GM12878 (cell line): ENCODE measurements around the gene INAFM1. TPM values are rescaled to one million over a fixed set of nuclear protein-coding genes. Genes with fewer than 3 reads are reported as not detected.

ENCODE experiments used
- BCLAF1 ChIP-seq: fragments of 450-650 bp; IDR thresholded peaks from 2 replicates; pipeline ENCODE4 v1.6.1; 2017; ENCODE audit warnings: antibody characterized with exemption, mild to moderate bottlenecking, moderate library complexity
- CBX3 ChIP-seq: fragments of 200-600 bp; sonication (generic); IDR thresholded peaks from 2 replicates; pipeline ENCODE4 v1.6.1; 2016; ENCODE audit warnings: low read depth, borderline replicate concordance
- CHD1 ChIP-seq: IDR thresholded peaks from 2 replicates; pipeline ENCODE4 v1.6.1; 2012; ENCODE audit warnings: low read depth, low read length, improper control_type of control experiment
- HDAC2 ChIP-seq: fragments of 200-600 bp; sonication (generic); IDR thresholded peaks from 2 replicates; pipeline ENCODE4 v1.6.1; 2017
- MTA2 ChIP-seq: fragments of 450-650 bp; IDR thresholded peaks from 2 replicates; pipeline ENCODE4 v1.6.1; 2016; ENCODE audit warnings: low read depth, mild to moderate bottlenecking, moderate library complexity
- NR2C1 ChIP-seq: fragments of 450-650 bp; IDR thresholded peaks from 2 replicates; pipeline ENCODE4 v1.6.1; 2017; ENCODE audit warnings: antibody characterized with exemption, mild to moderate bottlenecking, moderate library complexity
- NR2C2 ChIP-seq: IDR thresholded peaks from 2 replicates; pipeline ENCODE4 v1.6.1; 2011; ENCODE audit warnings: borderline replicate concordance, low read depth; ENCODE audit not compliant: control insufficient read depth, insufficient read length
- PAX5 ChIP-seq: IDR thresholded peaks from 2 replicates; pipeline ENCODE4 v1.6.1; 2011; ENCODE audit warnings: low read depth, low read length, borderline replicate concordance
- POU2F2 ChIP-seq: IDR thresholded peaks from 3 replicates; pipeline ENCODE4 v1.6.1; 2011; ENCODE audit warnings: low read depth, mild to moderate bottlenecking, low read length, borderline replicate concordance
- RAD51 ChIP-seq: fragments of 450-650 bp; IDR thresholded peaks from 2 replicates; pipeline ENCODE4 v1.6.1; 2016; ENCODE audit warnings: moderate library complexity, mild to moderate bottlenecking, inconsistent platforms
- RB1 ChIP-seq: fragments of 450-650 bp; formaldehyde crosslinking; IDR thresholded peaks from 2 replicates; pipeline ENCODE4 v1.6.1; 2017; ENCODE audit warnings: mild to moderate bottlenecking, borderline replicate concordance
- SKIL ChIP-seq: fragments of 450-650 bp; IDR thresholded peaks from 2 replicates; pipeline ENCODE4 v1.6.1; 2017; ENCODE audit warnings: mild to moderate bottlenecking, low read depth, inconsistent platforms; ENCODE audit not compliant: poor library complexity, severe bottlenecking
- SMAD5 ChIP-seq: IDR thresholded peaks from 2 replicates; pipeline ENCODE4 v1.6.1; 2016; ENCODE audit warnings: antibody characterized with exemption, low read depth
- SREBF2 ChIP-seq: IDR thresholded peaks from 2 replicates; pipeline ENCODE4 v1.6.1; 2012; ENCODE audit warnings: mild to moderate bottlenecking, low read length
- SRF ChIP-seq, 2 experiments: IDR thresholded peaks; 2 replicates each; pipeline ENCODE4 v1.6.1; 2011; ENCODE audit warnings: low read depth in 2 of 2, low read length in 2 of 2, mild to moderate bottlenecking in 1 of 2, moderate library complexity in 1 of 2
- ZBTB11 ChIP-seq: fragments of 450-650 bp; formaldehyde crosslinking; IDR thresholded peaks from 2 replicates; pipeline ENCODE4 v1.5.0; 2022; ENCODE audit warnings: mild to moderate bottlenecking, missing genetic modification characterization
- polyA plus RNA-seq, 11 experiments: library from polyadenylated mRNA; depleted of rRNA in 4 of 11; unstranded in 6 of 11; stranded (reverse) in 5 of 11; fragments of >200 nt; fragmentation: Nextera tagmentation in 4 of 11; fragmentation: Illumina TruSeq in 1 of 11; extraction: Ambion mirVana in 4 of 11; extraction: Trizol in 1 of 11; gene quantifications; 1 replicate in 1 of 11; 2 replicates in 10 of 11; pipeline versions ENCODE4 v1.2.1 to v1.2.3, GENCODE V29; 2011 to 2016; ENCODE audit warnings: inconsistent platforms in 2 of 11, missing spikeins in 2 of 11, low read depth in 1 of 11
- total RNA-seq, 4 experiments: library from RNA; depleted of rRNA in 3 of 4; stranded (reverse); fragments of >200 nt in 3 of 4; fragmentation: Illumina TruSeq in 1 of 4; extraction: Trizol in 1 of 4; gene quantifications; 2 replicates each; pipeline versions ENCODE4 v1.2.1 to v1.2.3, GENCODE V29; 2013 to 2021
- TF ChIP-seq, protein P1 (sequence below): IDR thresholded peaks from 2 replicates; pipeline ENCODE4 v1.6.1; 2011; ENCODE audit warnings: low read depth, mild to moderate bottlenecking, low read length, moderate library complexity, borderline replicate concordance; ENCODE audit errors: extremely low read depth

The INAFM1 gene
- total and polyA plus RNA-seq, 10 of the 15 experiments (the other 5 are each of a cell fraction or from before 2014, with no cell fraction given), result 0.57 to 6.8 (median 1.1) TPM; not detected in 1

GRCh38 chr19:47226426-47227351 is 48.0 kb upstream of the INAFM1 start (continued):
- TF ChIP-seq, protein P1, sequence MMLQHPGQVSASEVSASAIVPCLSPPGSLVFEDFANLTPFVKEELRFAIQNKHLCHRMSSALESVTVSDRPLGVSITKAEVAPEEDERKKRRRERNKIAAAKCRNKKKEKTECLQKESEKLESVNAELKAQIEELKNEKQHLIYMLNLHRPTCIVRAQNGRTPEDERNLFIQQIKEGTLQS, result no peak
- TF ChIP-seq SKIL, result no peak
- no peak for TF ChIP-seq HDAC2
- TF ChIP-seq SREBF2, result no peak
- peak; percentile 56 for TF ChIP-seq POU2F2
- TF ChIP-seq SRF (IDR thresholded peaks at IDR 0.05; ENCODE audit: low read depth in 2 of 2, low read length in 2 of 2), result no peak
- peak; percentile 32; the same call in 1 of the 2 replicates for TF ChIP-seq PAX5
- peak; percentile 31; the same call in 1 of the 2 replicates for TF ChIP-seq MTA2
- TF ChIP-seq CBX3, result no peak
- TF ChIP-seq RAD51, result peak; percentile 81
- no peak for TF ChIP-seq RB1
- 0 out of 2 replicates have a peak, but pooled peaks have one; percentile 18 for TF ChIP-seq SMAD5
- TF ChIP-seq CHD1, result peak; percentile 23; the same call in 1 of the 2 replicates
- no peak for TF ChIP-seq BCLAF1
- no peak for TF ChIP-seq NR2C2
- TF ChIP-seq NR2C1, result no peak
- TF ChIP-seq ZBTB11 (CRISPR knock-in tag), result 0 out of 2 replicates have a peak, but pooled peaks have one; percentile 2
